ENCODE measurements around the gene TBC1D14. TPM values are rescaled to one million over a fixed set of nuclear protein-coding genes. Genes with fewer than 3 reads are reported as not detected.
A peak's percentile ranks its signal among the peaks of the same experiment; 100 is the strongest.

The TBC1D14 gene
- total RNA-seq, 1 donor = 42.3 TPM

DNA sequence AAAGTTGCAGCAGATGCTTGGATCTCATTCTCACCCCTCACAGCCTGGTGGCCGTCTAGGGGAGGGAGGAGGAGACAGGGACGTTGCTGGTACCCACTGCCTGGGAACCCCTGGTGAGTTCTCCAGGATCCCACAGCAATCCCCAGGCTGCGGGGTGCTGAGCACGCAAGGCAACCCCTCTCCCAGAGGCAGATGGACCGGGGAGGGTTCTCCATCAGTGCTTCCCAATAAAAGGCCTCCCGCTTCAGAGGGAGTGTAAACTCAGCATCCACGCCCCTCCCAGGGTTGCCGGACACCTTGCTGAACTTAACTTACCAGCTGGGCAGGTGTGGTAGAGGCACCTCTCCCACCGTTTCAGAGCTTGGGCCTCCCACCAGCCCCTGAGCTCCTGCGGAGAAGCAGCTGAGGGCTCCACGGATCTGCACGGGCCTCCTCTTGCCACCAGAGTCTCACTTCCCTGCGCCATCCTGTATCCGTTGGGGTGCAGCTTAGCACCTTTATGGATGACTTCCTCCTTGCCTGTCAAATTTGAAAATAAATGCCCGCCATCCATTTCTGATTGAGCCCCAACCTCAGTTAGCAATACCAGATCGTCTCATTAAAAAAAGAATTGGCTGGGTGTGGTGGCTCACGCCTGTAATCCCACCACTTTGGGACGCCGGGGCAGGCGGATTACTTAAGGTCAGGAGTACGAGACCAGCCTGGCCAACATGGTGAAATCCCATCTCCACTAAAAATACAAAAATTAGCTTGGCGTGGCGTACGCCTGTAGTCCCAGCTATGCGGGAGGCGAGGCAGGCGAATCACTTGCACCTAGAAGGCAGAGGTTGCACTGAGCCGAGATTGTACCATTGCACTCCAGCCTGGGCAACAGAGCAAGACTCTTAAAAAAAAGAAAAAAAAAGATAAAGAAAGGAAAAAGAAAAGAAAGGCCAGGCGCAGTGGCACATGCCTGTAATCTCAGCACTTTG, 14.8 kb upstream of the TBC1D14 start:
- TF ChIP-seq, protein P1, sequence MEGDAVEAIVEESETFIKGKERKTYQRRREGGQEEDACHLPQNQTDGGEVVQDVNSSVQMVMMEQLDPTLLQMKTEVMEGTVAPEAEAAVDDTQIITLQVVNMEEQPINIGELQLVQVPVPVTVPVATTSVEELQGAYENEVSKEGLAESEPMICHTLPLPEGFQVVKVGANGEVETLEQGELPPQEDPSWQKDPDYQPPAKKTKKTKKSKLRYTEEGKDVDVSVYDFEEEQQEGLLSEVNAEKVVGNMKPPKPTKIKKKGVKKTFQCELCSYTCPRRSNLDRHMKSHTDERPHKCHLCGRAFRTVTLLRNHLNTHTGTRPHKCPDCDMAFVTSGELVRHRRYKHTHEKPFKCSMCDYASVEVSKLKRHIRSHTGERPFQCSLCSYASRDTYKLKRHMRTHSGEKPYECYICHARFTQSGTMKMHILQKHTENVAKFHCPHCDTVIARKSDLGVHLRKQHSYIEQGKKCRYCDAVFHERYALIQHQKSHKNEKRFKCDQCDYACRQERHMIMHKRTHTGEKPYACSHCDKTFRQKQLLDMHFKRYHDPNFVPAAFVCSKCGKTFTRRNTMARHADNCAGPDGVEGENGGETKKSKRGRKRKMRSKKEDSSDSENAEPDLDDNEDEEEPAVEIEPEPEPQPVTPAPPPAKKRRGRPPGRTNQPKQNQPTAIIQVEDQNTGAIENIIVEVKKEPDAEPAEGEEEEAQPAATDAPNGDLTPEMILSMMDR (IDR thresholded peaks at IDR 0.05; ENCODE audit: insufficient read depth, low read depth, low read length) = no peak
- no peak for DNase-seq (ENCODE audit: low read depth)
- no peak overlapping the region for H3K4me3 ChIP-seq (ENCODE audit: low read depth, low read length)

DNA sequence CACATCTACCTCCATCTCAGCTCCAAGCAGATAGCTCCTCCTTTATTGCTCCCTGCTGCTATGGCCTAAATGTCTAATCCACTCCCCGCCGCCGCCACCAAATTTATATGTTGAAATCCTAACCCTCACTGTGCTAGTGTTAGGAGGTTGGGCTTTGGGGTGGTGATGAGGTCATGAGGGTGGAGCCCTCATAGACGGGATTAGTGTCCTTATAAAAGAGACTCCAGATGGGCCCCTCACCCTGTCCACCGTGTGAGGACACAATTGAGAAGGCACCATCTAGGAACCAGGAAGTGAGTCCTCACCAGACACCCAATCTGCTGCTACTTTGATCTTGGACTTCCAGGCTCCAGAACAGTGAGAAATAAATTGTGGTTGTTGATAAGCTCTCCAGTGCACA, 13.6 kb upstream of the TBC1D14 start:
- no peak overlapping the region for H3K4me3 ChIP-seq (ENCODE audit: low read depth, low read length)
- TF ChIP-seq, protein P1 (IDR thresholded peaks at IDR 0.05; ENCODE audit: insufficient read depth, low read depth, low read length) = no peak
- DNase-seq (ENCODE audit: low read depth) = peak; percentile 39

DNA sequence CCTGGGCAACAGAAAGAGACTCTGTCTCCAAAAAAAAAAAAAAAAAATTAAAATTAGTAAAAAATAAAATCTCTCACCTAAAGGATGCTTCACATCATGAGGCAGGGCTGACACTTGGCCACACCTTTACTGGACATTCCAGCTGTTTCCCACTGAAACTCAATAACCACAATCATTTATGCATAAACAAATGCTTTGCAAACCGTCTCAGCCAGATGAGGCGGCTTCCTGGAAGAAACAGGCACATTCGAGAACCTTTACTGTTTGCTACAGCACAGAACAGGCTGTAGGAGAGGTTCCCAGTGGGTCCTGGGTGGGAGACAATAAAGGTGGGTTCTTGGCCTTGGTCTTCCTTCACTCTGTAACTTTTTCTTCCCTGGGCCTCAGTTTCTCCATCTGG, 10.9 kb upstream of the TBC1D14 start:
- H3K4me3 ChIP-seq (ENCODE audit: low read depth, low read length) = no peak overlapping the region
- DNase-seq (ENCODE audit: low read depth) = peak; percentile 52
- TF ChIP-seq, protein P1 (IDR thresholded peaks at IDR 0.05; ENCODE audit: insufficient read depth, low read depth, low read length) = no peak

DNA sequence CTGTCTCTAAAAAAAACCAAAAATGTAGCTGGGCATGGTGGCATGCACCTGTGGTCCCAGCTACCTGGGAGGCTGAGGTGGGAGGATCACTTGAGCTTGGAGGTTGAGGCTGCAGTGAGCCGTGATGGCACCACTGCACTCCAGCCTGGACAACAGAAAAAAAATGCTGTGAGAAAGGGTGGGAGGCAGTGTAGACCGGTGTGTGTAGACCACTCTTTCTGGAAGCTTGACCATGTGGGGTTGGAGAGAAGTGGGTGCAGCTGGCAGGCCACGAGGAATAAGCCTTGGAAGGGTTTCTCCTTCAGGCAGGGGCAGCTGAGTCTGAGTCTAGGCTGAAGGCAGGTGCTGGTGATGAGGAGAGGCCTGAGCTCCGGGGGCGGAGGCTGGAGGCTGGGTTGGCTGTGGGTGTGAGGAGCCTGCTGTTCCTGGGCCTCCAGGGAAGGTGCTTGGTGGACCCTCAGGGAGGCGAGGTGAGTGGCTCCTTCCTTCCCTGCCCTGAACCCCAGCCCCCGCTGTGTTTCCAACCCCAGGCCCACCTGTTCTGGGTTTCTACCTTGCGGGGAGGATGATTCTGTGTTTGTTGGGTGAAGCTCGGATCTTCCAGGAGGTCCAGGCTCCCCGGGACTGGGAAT, 9.3 kb upstream of the TBC1D14 start:
- DNase-seq (ENCODE audit: low read depth) = no peak
- H3K4me3 ChIP-seq (ENCODE audit: low read depth, low read length) = no peak overlapping the region
- TF ChIP-seq, protein P1 (IDR thresholded peaks at IDR 0.05; ENCODE audit: insufficient read depth, low read depth, low read length) = no peak

- H3K4me3 ChIP-seq (ENCODE audit: low read depth, low read length) = no peak overlapping the region
- DNase-seq (ENCODE audit: low read depth) = no peak
- TF ChIP-seq, protein P1 (IDR thresholded peaks at IDR 0.05; ENCODE audit: insufficient read depth, low read depth, low read length) = no peak
These were observed 8.7 kb upstream of the TBC1D14 start for GRCh38 chr4:6900956-6901355.

- TF ChIP-seq, protein P1 (IDR thresholded peaks at IDR 0.05; ENCODE audit: insufficient read depth, low read depth, low read length) = no peak
- no peak for DNase-seq (ENCODE audit: low read depth)
- no peak overlapping the region for H3K4me3 ChIP-seq (ENCODE audit: low read depth, low read length)
These were observed 7.8 kb upstream of the TBC1D14 start for GRCh38 chr4:6901669-6902317.

All from fibroblast of villous mesenchyme (primary cell).